Endodermal cell (in vitro differentiated cells): ENCODE results near the gene NEDD4L. TPM values are rescaled to one million over a fixed set of nuclear protein-coding genes. Genes with fewer than 3 reads are reported as not detected.

ENCODE experiments used
- DNase-seq: peaks from one replicate; pipeline ENCODE4 v3.0.0-alpha.2; 2017
- H3K27ac ChIP-seq: 2 replicates; pipeline ENCODE4 v1.5.1; 2013; ENCODE audit warnings: mild to moderate bottlenecking, low read depth, low read length, moderate library complexity
- H3K27me3 ChIP-seq: 2 replicates; pipeline ENCODE4 v1.6.1; 2013; ENCODE audit warnings: mild to moderate bottlenecking, low read length, moderate library complexity; ENCODE audit not compliant: insufficient read depth, control insufficient read depth, poor library complexity, severe bottlenecking
- H3K36me3 ChIP-seq: 2 replicates; pipeline ENCODE4 v1.7.0; 2013; ENCODE audit warnings: mild to moderate bottlenecking, low read length, moderate library complexity; ENCODE audit not compliant: control insufficient read depth, insufficient read depth
- H3K4me1 ChIP-seq: one replicate; pipeline ENCODE4 v1.7.0; 2013; ENCODE audit warnings: low read length; ENCODE audit not compliant: control insufficient read depth, insufficient read depth
- H3K4me3 ChIP-seq: 2 replicates; pipeline ENCODE4 v1.5.1; 2013; ENCODE audit warnings: mild to moderate bottlenecking, low read length, moderate library complexity
- H3K9ac ChIP-seq: 2 replicates; pipeline ENCODE4 v1.6.1; 2013; ENCODE audit warnings: mild to moderate bottlenecking, low read length, moderate library complexity; ENCODE audit not compliant: poor library complexity, severe bottlenecking; ENCODE audit errors: extremely low read depth
- H3K9me3 ChIP-seq: 2 replicates; pipeline ENCODE4 v1.6.1; 2013; ENCODE audit warnings: mild to moderate bottlenecking, low read length, moderate library complexity; ENCODE audit not compliant: control insufficient read depth
- H3K27ac Mint-ChIP-seq: 2 replicates; pipeline ENCODE4 v1.8.0; 2020; ENCODE audit warnings: mixed read lengths
- H3K27me3 Mint-ChIP-seq: 2 replicates; pipeline ENCODE4 v1.8.0; 2021; ENCODE audit warnings: mild to moderate bottlenecking, mixed read lengths; ENCODE audit not compliant: insufficient read depth
- H3K36me3 Mint-ChIP-seq: 2 replicates; pipeline ENCODE4 v1.8.0; 2020; ENCODE audit warnings: low read depth, mixed read lengths
- H3K4me1 Mint-ChIP-seq: 2 replicates; pipeline ENCODE4 v1.8.0; 2020; ENCODE audit warnings: mixed read lengths
- H3K4me3 Mint-ChIP-seq: 2 replicates; pipeline ENCODE4 v1.8.0; 2020; ENCODE audit warnings: mild to moderate bottlenecking, moderate library complexity, mixed read lengths
- H3K9me3 Mint-ChIP-seq: 2 replicates; pipeline ENCODE4 v1.8.0; 2020; ENCODE audit warnings: mild to moderate bottlenecking, mixed read lengths
- WGBS, 2 experiments: methylation state at CpG; one replicate each; pipeline versions ENCODE4 v1.1.5 to v1.1.7; 2013; ENCODE audit warnings: missing lambda C conversion rate in 2 of 2, mixed read lengths in 1 of 2; ENCODE audit not compliant: insufficient coverage in 1 of 2, insufficient read length in 1 of 2; 5-methylcytosine and 5-hydroxymethylcytosine counted together
- total RNA-seq, 2 donors: library from RNA; stranded (reverse); fragmentation: NEBNext Ultra II Directional in 1 of 2; extraction: Animal tissue kit (Norgen Biotek cat#: 25700) in 1 of 2; gene quantifications; 2 replicates in 1 of 2; 3 replicates in 1 of 2; pipeline ENCODE4 v1.2.1, GENCODE V29; 2021
- TF ChIP-seq, protein P1 (sequence below): fragments of 200-600 bp; sonication (generic); conservative IDR thresholded peaks from 2 replicates; pipeline ENCODE4 v1.5.0; 2021; ENCODE audit warnings: antibody characterized with exemption, mild to moderate bottlenecking

NEDD4L gene
- total RNA-seq, 2 donors from 2014 or later = 70.5 to 75.3 TPM

DNA sequence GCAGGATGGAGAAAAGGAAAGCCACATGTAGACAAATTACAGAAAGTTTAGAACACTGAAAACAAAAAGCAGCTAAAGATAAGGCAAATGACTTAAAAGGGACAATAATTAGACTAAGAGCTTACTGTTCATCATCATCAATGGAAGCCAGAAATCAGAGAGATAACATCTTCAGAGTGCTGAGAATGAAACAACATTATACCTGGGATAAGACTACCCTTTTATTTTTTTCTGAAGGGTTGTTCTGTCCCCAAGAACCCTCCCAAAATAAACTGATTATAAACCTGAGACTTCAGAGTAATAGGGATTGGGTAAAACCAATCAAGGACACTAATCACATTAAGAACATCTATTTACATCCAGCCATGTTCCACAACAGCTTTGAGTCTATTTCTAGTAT lies 6.9 kb upstream of the NEDD4L start:
- no peak overlapping the region for H3K27ac ChIP-seq
- Mint-ChIP-seq H3K36me3 (no peaks in the 10 kb centered on the region), H3K27me3 (peaks cover 11% of the 10 kb centered on the region), H3K4me1 (peaks cover 4% of the 10 kb centered on the region), H3K27ac (no peak overlapping the region), H3K9me3 (no peaks in the 10 kb centered on the region), H3K4me3 (no peak overlapping the region)
- H3K4me3 ChIP-seq = no peak overlapping the region
- no peaks in the 10 kb centered on the region for H3K36me3 ChIP-seq
- DNase-seq = no peak
- H3K4me1 ChIP-seq = no peaks in the 10 kb centered on the region
- TF ChIP-seq, protein P1, sequence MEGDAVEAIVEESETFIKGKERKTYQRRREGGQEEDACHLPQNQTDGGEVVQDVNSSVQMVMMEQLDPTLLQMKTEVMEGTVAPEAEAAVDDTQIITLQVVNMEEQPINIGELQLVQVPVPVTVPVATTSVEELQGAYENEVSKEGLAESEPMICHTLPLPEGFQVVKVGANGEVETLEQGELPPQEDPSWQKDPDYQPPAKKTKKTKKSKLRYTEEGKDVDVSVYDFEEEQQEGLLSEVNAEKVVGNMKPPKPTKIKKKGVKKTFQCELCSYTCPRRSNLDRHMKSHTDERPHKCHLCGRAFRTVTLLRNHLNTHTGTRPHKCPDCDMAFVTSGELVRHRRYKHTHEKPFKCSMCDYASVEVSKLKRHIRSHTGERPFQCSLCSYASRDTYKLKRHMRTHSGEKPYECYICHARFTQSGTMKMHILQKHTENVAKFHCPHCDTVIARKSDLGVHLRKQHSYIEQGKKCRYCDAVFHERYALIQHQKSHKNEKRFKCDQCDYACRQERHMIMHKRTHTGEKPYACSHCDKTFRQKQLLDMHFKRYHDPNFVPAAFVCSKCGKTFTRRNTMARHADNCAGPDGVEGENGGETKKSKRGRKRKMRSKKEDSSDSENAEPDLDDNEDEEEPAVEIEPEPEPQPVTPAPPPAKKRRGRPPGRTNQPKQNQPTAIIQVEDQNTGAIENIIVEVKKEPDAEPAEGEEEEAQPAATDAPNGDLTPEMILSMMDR = no peak
- no peaks in the 10 kb centered on the region for H3K9me3 ChIP-seq
- H3K27me3 ChIP-seq = peaks cover 5% of the 10 kb centered on the region
- no peak overlapping the region for H3K9ac ChIP-seq

DNA sequence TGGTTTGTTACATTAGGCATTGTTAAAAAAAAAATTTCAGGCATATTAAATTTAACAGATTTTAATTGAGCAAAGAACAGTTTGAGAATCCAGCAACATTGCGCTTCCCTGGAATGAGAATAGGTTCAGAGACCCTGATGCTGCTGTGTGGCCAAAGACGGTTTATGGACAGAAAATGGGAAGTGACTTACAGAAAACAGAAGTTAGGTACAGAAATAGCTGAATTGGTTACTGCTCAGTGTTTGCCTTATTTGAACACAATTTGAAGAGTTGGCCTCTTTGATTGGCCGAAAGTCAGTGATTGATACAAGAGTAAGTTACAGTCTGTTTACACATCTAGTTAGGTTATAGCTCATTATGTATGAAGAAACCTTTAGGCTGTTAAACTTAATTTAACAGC lies 6.0 kb upstream of the NEDD4L start:
- Mint-ChIP-seq H3K4me3 (no peak overlapping the region), H3K4me1 (peaks cover 8% of the 10 kb centered on the region), H3K36me3 (no peaks in the 10 kb centered on the region), H3K27me3 (peaks cover 18% of the 10 kb centered on the region), H3K9me3 (no peaks in the 10 kb centered on the region), H3K27ac (no peak overlapping the region)
- Histone ChIP-seq H3K9me3 (no peaks in the 10 kb centered on the region), H3K27me3 (peaks cover 5% of the 10 kb centered on the region), H3K27ac (no peak overlapping the region), H3K9ac (no peak overlapping the region), H3K36me3 (no peaks in the 10 kb centered on the region), H3K4me3 (no peak overlapping the region), H3K4me1 (no peaks in the 10 kb centered on the region)
- 92 to 95% methylated on average over 3 of the region's 3 CpGs for WGBS, 2 experiments
- no peak for DNase-seq
- TF ChIP-seq, protein P1 = no peak

DNA sequence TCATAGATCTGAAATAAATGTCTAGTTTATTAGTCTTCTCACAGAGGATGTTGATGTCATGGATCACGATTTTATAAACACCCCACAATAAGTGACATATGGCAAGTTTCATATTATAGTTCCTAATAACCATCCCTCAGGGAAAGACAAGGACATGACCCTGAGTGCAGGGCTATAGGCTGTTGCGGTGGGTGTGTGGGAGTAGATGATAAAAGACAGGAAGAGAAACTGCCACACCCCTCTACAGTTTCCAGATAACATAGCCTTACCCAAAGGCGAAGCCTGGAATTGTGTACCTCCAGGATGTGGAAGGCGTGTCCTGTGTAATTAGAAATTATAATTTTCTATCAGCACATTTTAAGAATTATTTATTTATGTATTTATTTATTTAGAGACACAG lies 2.4 kb upstream of the NEDD4L start:
- peaks cover 19% of the 10 kb centered on the region for H3K4me1 Mint-ChIP-seq
- H3K4me3 Mint-ChIP-seq = no peak overlapping the region
- H3K27ac Mint-ChIP-seq = no peak overlapping the region
- Histone ChIP-seq H3K9me3 (no peaks in the 10 kb centered on the region), H3K4me1 (peaks cover 4% of the 10 kb centered on the region), H3K9ac (no peak overlapping the region), H3K27ac (no peak overlapping the region), H3K36me3 (no peaks in the 10 kb centered on the region), H3K27me3 (peaks cover 5% of the 10 kb centered on the region), H3K4me3 (no peak overlapping the region)
- no peak for DNase-seq
- peaks cover 13% of the 10 kb centered on the region for H3K27me3 Mint-ChIP-seq
- 100% methylated on average over 1 of the region's 4 CpGs; no CpG with 5 or more reads in 1 of the 2 experiments for WGBS, 2 experiments
- TF ChIP-seq, protein P1 = no peak
- H3K9me3 Mint-ChIP-seq = no peaks in the 10 kb centered on the region
- H3K36me3 Mint-ChIP-seq = no peaks in the 10 kb centered on the region
